ENCODE data around the gene CLDN2.

The CLDN2 gene

GRCh38 chrX:106921637-106922036 is 1.4 kb downstream of the CLDN2 start:
- no peak for DNase-seq (ENCODE audit: low read depth in 2 of 2)

DNA sequence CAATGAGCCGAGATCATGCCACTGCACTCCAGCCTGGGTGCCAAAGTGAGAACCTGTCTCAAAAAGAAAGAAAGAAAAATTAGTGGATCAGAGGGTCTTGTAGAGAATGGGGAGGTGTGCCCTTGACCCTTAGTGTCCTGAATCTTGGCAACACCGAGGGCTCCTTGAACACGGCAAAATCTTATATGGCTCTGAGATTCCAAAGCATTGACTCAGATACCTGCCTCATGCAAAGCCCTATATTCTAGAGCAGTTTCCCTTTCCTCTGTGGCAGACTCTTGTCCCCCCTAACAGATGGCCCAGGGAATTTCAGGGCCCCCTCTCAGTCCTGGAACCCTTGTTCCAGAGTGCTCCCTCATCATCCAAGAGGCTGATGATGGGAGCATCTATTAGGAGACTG is 6.8 kb downstream of the CLDN2 start:
- no peak for DNase-seq (ENCODE audit: low read depth in 2 of 2)

GRCh38 chrX:106927700-106928099 is 7.5 kb downstream of the CLDN2 start:
- DNase-seq (ENCODE audit: low read depth in 2 of 2): no peak

GRCh38 chrX:106928227-106928626 is 8.0 kb downstream of the CLDN2 start:
- no peak for DNase-seq (ENCODE audit: low read depth in 2 of 2)

DNA sequence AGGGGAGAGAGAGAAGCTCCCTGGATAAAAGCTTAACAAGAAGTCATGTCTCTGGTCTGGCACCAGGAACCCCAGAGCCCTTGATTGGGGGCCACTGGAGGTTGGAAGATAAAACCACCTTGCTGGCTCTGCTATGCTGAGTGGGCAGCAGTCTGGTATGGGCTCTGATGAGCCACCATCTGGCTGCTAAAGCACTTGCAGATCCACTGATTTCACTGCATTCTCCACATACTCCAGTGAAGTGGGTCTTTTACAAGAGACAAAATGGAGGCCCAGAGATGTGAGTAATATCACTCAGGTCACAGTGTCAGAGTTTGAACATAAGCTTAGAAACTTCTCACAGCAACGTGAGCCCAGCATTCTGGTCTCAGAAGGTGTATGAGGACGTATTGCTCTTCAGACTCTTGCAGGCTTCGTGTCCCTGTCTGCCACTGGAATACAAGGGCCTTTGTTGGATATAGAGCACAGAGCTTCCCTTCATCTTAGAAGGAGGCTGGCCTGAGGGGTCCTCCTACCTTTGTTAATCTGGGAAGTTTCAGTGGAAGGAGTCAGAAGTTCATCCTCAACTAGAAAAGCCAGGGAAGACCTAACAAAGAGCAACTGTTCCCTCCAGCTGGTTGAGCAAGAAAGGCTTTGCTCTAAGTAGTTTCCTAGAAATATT is 11.8 kb downstream of the CLDN2 start:
- no peak for DNase-seq (ENCODE audit: low read depth in 2 of 2)

DNA sequence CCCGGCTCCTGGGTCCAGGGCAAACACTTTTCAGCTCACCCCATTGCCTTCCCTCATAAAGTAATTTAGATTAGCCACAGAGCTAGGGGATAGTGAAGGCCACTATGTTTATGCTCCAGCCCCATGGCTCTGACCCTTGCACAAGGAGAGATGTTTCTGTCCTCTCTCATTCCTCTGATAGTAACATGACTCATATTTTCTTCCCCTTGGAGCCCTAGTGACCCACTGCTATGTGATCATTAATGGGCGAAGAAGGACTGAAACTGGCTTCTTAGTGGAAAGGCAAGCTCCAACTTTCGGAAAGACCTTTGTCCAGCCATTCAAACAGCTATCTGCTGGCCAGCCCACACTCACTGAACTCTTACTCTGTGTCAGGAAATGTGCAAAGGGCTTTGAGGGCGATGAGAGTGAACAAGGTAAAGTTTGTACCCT is 12.3 kb downstream of the CLDN2 start:
- DNase-seq (ENCODE audit: low read depth in 2 of 2): no peak

DNA sequence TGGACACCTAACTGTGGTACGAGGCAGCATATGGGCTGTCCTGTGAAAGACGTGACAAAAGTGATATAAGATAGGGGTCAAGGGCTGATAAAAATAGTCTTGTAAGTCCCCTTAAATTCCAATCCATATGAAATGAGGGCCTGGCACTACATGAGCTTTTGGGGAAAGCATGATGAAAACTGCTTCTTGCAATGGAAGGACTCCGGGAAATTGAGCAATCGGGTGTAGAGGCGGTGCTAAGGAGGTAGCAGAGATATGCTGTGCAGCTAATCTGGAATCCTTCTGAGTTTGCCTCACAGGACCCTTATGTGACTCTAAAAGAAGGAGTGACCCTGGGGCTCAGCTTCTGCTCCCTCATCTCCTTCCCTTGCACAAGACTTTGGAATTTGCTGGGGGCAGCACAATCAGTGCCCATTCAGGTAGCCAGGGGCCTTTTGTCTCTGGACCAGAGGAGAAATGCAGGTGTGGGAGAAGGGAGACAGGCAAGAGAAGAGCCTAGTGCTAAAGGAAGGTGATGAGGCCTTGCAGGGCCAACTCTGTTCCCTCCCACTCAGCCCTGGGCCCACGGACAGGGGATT is 12.8 kb downstream of the CLDN2 start:
- no peak for DNase-seq (ENCODE audit: low read depth in 2 of 2)

DNA sequence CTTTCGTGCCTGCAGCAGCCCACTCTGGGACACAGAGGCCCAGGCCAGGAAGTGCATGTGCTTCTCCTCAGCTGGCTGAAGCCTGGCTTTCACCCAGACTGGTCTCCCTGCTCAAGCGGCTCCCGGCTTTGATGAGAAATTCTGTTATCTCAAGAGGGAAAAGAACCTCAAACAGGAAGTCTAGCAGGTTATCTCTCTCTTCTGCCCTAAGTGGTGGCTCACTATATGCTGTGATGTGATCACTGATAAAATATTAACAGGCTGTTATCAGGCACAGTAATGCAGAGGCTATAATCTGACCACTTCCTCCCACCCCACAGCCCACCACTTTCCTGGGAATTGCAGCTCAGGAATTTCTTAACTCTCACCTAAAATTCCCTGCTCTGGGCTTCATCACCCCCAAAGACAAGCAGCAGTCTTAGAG is 13.3 kb downstream of the CLDN2 start:
- no peak for DNase-seq (ENCODE audit: low read depth in 2 of 2)

DNA sequence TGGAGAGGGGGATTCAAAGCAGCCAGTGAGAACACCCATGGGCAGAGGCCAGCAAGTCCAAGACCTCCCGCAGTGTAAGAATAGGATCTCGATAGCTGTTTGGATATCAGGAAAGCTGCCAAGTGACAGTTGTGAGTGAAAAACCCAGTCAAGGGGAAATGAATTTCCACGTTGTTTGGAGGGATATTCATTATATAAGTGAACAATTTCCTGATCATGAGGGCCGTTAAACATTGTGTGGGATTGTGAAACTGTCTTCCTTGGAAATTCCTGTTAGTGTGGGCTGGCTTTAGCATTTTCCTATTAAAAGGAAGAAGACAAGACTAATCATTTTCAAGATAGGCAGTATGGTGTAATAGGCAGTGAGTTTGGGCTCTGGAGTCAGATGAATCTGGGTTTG is 15.0 kb downstream of the CLDN2 start:
- no peak for DNase-seq (ENCODE audit: low read depth in 2 of 2)

DNA sequence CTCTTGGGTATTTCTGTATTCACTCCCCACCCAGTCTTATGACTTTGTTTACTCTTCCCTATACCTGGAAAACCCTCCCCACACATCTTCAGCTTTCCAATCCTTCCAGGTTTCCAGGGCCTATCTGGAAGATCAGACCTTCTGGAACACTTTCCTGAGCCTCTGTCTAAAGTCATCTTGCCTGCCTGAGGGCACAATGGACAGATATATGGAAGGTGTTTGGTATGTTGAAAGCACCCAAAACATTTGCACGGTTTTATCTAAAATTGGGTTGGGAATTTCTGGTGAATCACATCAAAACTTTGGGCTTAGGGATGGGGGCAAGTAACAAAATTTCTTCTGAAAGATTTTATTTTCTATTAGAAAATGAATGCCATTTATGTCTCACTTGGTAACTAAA is 16.0 kb downstream of the CLDN2 start:
- DNase-seq (ENCODE audit: low read depth in 2 of 2): no peak

DNA sequence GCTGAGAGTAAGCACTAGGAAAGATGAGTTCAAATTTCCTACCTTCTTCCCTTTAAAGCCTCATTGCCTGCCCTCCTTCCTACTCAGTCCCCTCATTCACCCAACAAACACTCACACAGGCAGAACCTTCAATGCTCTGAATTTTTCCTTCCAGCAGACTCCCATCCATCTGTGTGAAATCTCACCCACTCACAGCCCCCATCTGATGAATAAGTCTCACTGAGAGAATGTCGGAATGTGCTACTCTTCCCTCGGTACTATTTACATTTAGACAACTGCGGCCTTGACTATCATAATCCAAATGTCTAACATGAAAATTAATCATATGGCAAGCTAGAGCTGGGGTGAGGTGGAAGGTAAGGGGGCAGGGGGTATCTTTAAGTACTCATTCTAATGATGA is 19.4 kb downstream of the CLDN2 start:
- no peak for DNase-seq (ENCODE audit: low read depth in 2 of 2)

- no peak for DNase-seq (ENCODE audit: low read depth in 2 of 2)
These were observed 19.9 kb downstream of the CLDN2 start for GRCh38 chrX:106940068-106940467.

- no peak for DNase-seq (ENCODE audit: low read depth in 2 of 2)
These were observed 26.3 kb downstream of the CLDN2 start for GRCh38 chrX:106946464-106946863.

DNA sequence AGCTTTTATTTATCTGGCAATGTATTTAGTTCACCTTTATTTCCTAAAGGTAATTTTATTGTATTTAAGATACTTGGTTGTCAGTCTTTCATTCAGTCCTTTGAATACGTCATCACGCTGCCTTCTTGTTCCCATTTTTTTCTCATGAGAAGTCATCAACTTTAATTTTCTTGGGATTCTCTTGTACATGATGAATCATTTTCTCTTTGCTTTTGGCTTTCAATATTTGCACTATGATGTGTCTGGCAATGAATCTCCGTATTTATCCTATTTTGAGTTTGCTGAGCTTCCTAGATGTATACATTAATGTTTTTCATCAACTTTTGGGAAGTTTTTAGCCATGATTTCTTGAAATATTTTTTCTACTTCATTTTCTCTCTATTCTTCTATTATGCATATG is 28.4 kb downstream of the CLDN2 start:
- no peak for DNase-seq (ENCODE audit: low read depth in 2 of 2)

GRCh38 chrX:106949366-106949765 is 29.2 kb downstream of the CLDN2 start:
- no peak for DNase-seq (ENCODE audit: low read depth in 2 of 2)

DNA sequence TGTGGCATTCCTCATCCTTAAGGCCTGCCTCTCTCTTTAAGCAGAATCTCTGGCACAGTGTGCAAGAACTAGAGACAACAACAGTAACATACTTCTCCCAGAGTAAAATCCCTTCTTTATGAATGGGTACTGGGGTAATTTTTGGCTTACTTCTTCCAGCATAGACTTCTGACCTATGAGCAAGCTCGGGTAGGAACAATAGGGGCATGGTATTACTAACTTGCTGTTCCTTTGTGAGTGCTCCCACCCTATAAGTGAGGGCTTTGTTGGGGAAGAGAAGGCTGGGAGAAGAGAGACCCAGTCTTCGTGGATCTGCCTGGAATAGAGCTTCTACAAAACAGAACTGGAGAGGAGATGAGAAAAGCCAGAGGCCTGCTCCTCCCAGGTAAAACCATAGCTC is 30.2 kb downstream of the CLDN2 start:
- DNase-seq (ENCODE audit: low read depth in 2 of 2): no peak

DNA sequence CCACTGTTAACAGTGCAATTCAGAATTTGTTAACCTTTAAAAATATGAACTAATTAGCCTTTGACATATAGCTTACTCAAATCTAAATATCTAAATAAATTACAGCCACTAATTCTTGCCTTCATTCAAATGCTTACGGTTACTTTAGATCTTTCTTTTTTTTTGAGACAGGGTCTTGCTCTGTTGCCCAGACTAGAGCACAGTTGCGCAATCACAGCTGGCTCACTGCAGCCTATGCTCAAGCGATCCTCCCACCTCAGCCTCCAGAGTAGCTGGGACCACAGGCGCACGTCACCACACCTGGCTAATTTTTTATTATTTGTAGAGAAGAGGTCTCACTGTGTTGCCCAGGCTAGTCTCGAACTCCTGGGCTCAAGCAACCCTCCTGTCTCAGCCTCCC is 31.0 kb downstream of the CLDN2 start:
- DNase-seq (ENCODE audit: low read depth in 2 of 2): no peak

- no peak for DNase-seq (ENCODE audit: low read depth in 2 of 2)
These were observed 31.9 kb downstream of the CLDN2 start for GRCh38 chrX:106952089-106952488.

DNA sequence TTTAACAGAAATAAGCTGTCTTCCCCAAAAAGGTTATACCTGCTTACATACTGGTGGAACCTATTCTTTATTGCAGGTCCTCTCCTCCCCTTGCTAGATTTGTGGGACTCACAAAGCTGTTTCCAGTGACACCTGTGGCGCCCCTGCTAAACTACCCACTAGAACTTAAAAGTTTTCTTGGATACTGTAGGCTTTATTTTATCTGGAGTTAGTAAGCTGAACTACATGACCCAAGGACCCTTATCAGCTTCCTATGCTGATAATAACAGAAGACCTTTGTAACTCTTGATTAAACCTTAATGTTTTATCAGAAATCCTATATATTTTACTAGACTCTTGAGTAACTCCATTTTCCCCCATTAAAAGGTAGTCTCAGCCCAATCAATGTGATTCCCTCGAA is 32.3 kb downstream of the CLDN2 start:
- DNase-seq (ENCODE audit: low read depth in 2 of 2): no peak

DNA sequence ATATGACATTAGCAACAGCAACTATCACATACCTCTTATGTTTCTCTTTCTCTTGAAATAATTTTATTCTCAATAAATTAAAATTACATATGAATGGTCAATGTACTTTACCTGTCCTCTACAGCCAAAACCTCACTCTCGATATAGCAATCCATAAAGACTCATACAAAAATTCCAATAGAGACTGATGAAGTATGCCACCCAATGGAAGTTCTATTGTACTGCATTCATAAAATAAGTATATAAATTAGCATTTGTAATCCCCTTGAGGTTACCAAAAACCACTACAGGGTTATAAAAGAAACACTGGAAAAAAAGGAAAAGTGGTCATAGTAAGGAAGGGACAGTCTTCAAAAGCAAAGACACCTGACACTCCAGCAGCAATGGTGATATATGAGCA is 32.8 kb downstream of the CLDN2 start:
- DNase-seq (ENCODE audit: low read depth in 2 of 2): no peak

GRCh38 chrX:106954041-106954440 is 33.8 kb downstream of the CLDN2 start:
- no peak for DNase-seq (ENCODE audit: low read depth in 2 of 2)

DNA sequence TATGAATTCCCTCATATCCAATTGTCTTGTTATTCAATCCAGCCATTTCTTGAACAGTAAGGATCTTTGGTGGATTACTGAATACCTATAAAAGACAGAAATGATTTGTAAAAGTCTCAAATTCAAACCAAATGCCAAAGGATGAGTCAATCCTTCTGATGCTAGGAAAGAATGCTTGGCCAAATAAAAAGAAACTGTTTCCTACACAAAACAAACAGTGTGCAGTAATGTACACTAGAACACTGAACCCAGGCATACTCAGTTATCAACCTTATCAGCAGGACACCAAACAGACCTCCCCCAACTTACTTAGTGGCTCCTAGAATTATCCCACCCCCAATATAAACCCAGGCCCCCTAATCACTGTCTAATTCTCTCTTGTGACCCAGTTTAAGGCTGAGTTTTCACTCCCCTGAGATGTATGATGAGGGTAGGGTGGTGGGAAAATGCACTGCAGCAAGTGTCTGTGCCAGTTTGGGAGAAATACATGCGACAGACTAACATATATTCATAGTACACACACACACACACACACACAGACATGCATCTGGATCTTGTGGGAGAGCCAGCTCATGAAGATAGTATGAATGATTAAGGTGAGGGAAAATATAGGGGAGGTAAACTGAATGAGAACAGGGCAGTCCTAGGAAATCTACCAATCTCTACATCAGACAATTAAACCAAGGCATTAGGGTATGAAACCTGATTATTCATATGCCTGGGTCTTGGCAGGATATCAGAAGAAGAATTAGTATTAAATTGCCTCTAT is 35.0 kb downstream of the CLDN2 start:
- no peak for DNase-seq (ENCODE audit: low read depth in 2 of 2)

DNA sequence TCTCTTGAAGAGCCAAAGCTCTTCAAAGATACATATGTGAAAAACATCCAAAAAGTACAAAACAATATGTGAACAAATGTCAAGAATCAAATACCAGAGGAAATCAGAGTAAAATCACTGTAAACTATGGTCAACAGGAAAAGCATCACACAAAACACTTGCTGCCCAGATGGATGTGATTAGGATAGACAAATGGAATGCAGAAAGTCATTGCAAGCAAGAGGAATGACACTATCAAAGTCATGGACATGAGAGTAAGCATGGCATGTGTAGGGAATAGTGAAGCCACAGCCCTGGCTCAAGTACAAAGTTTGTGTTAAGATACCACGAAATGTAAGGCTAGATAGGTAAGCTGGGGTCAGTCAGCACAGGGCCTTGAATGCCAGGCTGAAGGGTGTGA is 37.7 kb downstream of the CLDN2 start:
- no peak for DNase-seq (ENCODE audit: low read depth in 2 of 2)
